Measurements from ENCODE around the gene TENT5C.
A peak's percentile ranks its signal among the peaks of the same experiment; 100 is the strongest.

The TENT5C gene

GRCh38 chr1:117638759-117639158 lies 32.9 kb downstream of the TENT5C start:
- DNase-seq: no peak

GRCh38 chr1:117639741-117640140 lies 33.9 kb downstream of the TENT5C start:
- DNase-seq: no peak

DNA sequence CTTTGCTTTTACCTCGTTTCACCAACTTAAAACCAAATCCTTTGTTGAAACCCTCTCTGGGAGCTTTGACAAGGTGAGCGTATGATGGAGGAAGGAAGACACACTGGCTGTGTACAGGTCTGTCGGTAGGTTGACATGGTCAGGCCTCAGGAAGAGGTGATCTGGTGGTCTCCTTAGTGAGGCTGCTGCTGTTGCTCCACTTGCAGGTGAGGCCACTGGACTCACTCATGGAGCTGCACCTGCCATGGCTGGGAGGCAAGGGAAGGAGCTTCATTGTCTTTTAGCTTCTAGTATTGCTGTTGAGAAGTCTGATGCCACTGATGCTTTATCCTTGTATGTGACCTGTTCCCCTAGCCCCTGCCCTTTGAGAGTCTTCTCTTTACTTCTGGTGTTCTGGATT lies 35.7 kb downstream of the TENT5C start:
- no peak for DNase-seq

DNA sequence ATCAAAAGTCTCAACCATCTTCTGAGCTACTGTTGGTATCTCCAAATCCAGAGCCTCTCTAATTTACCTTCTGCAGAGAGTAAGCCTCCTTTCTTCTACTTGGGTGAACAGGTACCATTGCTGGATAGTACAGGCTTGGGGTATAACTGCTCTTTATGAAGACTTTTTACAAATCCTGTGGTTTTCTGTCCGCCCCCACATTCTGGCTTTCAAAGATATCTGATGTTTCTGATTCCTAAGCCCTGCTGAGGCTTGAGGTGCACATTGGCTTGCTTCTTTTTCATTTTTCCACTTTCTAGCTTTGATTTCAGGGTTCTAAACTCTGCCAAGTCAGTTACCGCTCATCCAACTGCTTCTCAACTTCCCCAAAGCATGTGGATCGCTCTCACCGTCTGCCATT lies 37.1 kb downstream of the TENT5C start:
- no peak for DNase-seq

DNA sequence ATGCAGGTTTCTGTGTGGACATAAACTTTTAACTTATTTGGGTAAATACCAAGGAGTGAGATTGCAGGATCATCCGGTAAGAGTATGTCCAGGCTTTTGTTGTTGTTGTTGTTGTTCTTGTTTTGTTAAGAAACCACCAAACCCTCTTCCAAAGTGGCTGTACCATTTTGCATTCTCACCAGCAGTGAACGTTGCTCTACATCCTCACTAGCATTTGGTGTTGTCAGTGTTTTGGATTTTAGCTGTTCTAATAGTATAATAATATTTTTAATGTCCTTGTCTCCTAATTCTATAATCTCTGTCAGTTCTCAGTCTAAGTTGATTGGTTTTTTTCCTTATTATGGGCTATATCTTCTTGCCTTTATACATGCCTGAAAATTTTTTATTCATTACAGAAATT lies 37.8 kb downstream of the TENT5C start:
- DNase-seq: no peak

DNA sequence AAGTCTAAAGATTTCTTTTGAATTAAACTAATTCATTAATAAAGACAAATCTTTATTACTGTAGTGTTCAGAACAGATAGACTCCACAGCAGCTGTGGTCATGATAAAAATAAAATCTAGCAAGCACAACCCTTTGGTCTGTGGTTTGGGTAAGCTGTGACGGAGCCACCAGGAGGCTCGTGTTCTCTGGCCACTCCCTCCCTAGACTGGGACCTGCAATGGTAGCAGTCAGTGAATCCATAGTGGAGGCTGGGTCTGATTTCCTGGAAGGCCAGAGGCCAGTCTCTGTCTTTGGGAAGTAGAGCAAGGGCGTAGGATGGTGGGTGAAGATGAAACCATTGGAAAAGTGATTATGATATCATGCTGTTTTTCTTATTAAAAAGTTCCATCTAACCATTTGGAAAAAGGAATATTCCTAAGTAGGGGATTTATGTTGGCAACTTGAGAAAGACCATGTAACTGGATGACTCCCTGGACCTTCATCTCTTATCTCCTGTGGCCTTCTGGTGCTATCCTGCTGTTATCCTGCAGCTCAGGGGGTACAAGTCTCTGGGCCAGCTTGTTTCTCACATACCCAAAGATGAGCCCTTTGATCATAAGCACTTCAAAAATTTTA lies 39.0 kb downstream of the TENT5C start:
- no peak for DNase-seq

- no peak for DNase-seq
Measured at GRCh38 chr1:117645343-117645742, 39.5 kb downstream of the TENT5C start.

GRCh38 chr1:117646007-117646811 lies 40.4 kb downstream of the TENT5C start:
- peak; percentile 79 for DNase-seq

DNA sequence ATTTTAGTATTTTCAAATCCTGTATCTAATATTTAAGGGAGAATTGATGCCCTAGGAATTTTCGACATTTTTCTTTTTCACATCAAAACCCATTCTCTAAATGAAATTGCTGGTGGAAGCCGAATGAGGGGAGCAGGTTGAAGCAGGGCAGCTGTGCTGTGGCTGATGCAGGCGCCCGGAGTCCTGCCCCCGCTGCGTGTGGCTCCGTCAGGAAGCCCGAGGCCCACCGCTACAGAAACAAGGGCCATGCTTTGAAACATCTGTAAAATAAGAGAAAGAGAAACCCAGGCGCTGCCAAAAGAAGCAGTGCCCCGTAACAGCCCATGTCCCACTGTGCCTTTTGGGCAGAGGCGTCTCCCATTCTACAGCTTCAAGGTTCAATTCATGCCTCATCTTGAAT lies 41.1 kb downstream of the TENT5C start:
- no peak for DNase-seq

DNA sequence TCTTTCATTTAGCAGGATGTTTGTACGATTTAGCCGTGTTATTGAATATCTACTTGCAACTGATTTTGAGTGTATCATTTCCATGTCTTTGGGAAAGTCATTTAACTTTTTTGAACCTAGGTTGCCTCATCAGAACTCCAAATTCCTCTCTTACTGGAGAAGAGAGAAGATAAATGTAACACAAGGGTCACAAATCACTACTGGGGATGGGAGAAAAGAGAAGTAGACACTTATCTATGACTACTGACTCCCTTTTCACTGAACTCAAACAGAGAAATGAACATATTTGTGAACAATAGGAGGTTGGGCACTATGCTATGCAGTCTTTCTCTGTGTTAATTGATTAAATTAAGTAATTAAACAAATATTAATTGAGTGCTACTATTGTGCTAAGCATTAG lies 42.2 kb downstream of the TENT5C start:
- no peak for DNase-seq

GRCh38 chr1:117650840-117651568 lies 45.2 kb downstream of the TENT5C start:
- no peak for DNase-seq

DNA sequence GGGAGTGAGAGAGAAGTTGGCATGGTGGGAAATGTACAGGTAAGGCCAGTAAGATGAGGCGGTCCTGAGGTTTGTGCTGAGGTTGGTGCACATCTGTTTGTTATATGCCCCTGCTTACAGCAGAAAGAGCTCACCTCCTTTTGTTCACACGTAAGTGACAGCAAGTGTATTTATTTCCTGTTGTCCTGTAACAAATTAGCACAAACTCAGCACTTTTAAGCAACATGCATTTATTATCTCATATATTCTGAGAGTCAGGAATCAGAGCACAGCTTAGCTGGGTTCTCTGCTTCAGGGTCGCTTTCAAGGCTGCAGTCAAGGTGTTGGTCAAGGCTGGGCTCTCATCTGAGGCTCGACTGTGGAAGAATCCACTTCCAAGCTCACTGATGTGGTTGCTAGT lies 45.8 kb downstream of the TENT5C start:
- DNase-seq: no peak

GRCh38 chr1:117652421-117652820 lies 46.6 kb downstream of the TENT5C start:
- DNase-seq: peak; percentile 14

GRCh38 chr1:117653195-117653594 lies 47.3 kb downstream of the TENT5C start:
- DNase-seq: no peak

- DNase-seq: peak; percentile 7
Measured at GRCh38 chr1:117653732-117654492, 48.1 kb downstream of the TENT5C start.

GRCh38 chr1:117654493-117655219 lies 48.8 kb downstream of the TENT5C start:
- no peak for DNase-seq

DNA sequence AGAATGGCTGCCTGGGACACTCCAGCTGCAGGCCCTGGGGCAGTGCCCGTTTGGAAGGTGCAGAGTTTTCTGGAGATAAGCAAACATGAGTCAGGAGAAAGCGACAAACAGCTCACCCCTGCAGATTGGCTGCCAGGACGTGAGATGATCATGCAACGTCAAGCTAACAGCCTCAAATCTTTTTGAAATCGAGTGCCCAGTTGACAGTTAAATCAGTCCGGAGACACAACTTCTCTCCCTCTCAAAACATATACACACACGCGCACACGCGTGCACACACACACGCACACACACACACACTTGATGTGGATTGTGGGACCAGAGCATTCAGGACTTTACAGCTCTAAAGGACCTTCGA lies 49.4 kb downstream of the TENT5C start:
- DNase-seq: no peak

DNA sequence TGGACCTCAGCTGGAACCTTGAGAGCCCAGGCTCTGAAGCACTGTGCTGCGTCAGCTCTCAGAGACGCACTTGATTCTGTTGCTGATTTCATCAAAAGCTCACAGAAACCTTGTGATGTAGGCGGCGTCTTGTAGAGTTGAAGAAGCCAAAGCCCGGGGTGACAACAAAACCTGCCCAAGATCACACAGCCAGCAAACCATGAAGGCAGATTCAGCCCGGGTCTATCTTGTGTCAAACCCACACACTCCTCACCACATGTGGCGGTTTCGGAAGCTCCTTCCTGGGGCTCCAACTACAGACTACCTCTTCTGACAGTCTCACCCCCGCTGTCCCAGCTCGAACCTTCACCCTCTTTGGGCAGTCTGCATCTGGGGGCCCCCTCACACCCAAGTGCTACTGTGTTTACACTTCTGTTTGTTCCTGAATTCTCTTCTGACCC lies 50.4 kb downstream of the TENT5C start:
- DNase-seq: no peak

DNA sequence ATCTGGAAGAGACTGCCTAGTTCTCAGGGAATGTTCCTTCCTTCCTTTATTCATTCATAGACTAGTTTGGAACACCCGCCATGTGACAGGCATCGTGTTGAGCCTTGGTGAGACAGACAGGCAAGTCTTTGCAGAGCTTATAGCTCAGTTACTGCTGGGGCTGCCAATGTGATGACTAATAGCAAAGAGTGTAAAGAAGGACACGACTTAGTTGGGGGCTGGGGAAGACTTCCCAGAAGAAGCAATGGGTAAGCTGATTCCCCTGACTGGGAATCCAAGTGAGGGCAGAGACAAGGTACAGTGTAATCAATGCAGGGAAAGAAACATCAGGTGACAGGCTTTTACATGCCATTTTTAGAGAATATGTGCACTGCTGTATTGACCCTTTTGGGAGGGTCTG lies 51.2 kb downstream of the TENT5C start:
- DNase-seq: peak; percentile 91

DNA sequence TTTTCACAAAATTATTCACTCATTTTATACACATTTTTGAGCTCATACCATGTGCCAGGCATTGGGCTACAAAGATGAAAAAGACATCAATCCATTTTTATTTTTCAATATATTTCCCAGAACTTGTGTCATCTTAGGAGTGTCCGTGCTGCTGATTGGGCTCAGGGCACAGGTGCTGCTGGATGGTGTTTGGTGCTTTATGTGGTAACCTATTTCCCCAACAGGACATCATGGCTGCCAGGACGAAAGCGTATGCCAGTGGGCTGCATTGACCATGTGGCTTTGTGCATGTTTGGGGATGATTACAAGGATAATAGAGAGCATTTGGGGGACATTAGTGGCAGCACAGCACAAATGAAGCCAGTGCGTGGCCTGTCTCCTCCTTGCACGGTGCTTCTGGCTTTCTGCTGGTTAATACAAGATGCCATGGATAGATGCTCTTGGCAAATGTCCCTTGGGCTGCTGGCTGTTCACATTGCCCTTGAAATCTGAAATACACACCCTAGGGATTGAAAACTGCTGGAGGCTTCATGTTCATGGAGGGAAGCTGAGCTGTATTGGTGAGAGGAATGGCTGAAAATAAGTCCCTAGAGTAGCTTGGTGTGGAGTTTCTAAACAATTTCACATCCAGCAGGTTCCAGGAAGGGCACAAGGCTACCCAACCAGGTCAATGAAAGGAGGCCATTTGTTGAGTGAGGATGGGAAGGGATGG lies 52.3 kb downstream of the TENT5C start:
- DNase-seq: no peak

DNA sequence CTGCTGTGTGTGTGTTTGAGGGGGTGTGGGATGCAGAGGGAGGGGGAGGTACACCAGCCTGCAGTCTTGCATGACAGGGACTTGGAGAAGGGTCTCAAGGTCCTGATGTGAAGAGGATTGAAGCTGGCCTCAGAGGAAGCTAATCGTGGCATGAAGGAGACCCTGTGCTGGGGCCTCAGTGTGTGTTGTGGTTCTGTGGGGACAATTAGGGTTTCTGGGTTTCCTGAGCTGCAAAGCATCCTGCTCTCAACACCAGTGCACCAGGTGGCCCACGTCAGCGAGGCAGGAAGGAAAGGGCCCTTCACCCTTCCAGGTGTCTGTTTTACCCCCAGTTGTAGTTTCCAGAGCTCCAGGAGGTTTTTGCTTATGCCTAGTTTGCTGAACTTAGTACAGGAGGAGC lies 52.8 kb downstream of the TENT5C start:
- DNase-seq: no peak
